Fibroblast of mammary gland (primary cell): ENCODE measurements around the gene F8.
"Not testable (repeated sequence)": the region's sequence is repeated elsewhere in the genome, so short reads cannot be mapped to it uniquely, and the experiment has no call there.

ENCODE experiments used
- DNase-seq: peaks from one replicate; pipeline ENCODE4 v3.0.0-alpha.2; 2010; ENCODE audit warnings: low read depth
- H3K4me3 ChIP-seq: 2 replicates; pipeline ENCODE4 v1.5.1; 2011; ENCODE audit warnings: low read depth, mild to moderate bottlenecking, low read length, moderate library complexity; ENCODE audit not compliant: control insufficient read depth
- CTCF ChIP-seq: conservative IDR thresholded peaks from 2 replicates; pipeline ENCODE4 v1.5.1; 2011; ENCODE audit warnings: low read depth, low read length, inconsistent platforms; ENCODE audit not compliant: control insufficient read depth, insufficient read depth

Gene F8

DNA sequence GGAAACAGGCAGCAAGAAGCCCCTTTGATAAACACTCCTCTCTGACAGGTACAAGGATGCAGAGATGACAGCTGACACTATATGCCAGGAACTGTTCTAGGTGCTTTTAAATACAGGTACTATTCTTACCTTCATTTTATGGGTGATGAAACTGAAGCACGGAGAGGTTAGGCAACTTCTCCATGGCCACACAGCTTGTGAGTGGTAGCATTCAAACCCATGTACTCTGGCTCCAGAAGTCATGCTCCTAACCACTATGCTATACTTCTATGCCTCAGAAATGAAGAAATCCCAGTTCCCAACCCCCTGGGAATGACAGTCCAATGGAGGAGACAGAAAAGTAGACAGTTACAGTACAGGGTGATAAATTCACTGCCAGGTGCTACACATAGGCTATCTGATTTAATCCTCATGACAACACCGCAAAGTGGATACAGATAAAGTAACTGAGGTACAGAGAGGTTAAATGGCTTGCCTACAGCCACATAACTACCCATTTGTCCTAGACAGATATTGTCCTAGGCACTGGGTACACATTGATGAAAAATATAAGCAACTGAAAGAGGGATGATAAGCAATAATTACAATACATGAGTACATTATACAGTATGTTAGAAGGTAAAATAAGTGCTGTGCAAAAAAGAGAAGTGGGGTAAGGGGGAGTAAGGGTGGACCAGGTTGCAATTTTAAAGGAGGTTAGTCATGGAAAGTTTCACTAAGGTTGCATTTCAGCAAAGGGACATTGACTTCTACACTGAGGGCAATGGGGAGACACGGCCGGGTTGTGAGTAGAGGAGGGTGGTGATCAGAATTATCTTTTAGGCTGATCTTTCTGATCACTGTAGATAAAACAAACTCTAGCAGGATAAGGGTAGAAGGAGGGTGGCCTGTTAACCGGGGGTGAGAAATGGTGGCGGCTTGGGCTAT is 1.6 kb upstream of the F8 start:
- no peak for DNase-seq
- TF ChIP-seq CTCF, result no peak
- H3K4me3 ChIP-seq, result no peak overlapping the region

GRCh38 chrX:155020591-155020990 is 1.9 kb downstream of the F8 start:
- DNase-seq, result no peak
- H3K4me3 ChIP-seq, result no peak overlapping the region
- no peak for TF ChIP-seq CTCF

DNA sequence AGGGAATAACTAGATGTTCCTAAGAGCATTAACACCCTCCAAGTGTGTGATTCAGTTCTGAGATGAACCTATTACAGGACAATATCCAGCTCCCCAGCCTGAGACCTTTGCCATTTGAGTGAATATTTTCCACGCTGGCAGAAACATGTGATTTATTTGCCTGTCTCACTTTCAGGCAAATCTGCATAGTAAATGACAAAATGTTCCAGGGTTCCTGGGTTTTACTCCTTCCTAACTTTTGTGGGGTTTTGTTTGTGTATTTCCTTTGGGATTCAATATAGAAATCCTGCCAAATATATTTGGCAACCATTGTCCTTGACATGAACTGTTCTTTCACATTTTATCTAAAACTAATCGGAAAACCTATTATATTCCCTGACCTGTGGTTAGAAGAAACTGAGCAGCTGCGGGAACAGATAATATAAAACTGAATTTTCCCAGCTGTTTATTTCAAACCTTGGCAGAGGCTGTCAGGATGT is 12.5 kb downstream of the F8 start:
- no peak for TF ChIP-seq CTCF
- DNase-seq, result peak; percentile 25
- H3K4me3 ChIP-seq, result no peak overlapping the region

GRCh38 chrX:155008578-155008977 is 13.9 kb downstream of the F8 start:
- not testable (repeated sequence) for DNase-seq, H3K4me3 ChIP-seq

DNA sequence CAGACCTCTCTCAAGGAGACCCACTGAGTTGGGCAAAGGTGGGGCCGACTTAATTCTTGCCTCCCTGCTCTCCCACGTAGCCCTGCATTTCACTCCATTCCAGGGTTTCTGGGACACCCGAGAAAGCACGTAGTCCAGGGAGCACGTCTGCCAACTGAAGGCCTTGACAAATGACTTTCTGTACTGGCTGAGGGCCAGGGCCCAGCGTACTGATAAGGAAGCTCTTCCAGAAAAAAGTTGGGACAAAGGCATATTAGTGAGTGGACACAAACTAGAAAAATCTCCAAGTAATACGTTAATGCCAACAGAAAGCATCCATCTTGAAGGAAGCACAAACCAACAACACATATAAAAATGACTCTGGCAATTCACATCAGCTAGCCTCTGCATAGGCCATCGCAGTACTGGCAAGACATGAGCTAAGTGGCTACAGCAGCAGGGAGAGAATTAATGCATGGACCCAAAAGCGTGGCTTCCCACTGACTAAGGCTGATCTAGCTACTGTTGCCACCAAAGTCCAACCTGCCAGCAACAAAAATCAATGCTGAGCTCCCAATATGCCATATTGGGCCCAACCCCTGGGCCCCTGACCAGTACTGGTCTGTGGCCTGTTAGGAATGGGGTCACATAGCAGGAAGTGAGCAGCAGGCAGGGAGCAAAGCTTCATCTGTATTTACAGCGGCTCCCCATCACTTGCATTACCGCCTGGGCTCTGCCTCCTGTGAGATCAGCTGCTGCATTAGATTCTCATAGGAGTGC is 15.4 kb downstream of the F8 start:
- DNase-seq, H3K4me3 ChIP-seq: not testable (repeated sequence)

- not testable (repeated sequence) for DNase-seq, H3K4me3 ChIP-seq
Observed at GRCh38 chrX:155006379-155006778, 16.1 kb downstream of the F8 start.

- DNase-seq, result no peak
- no peak for TF ChIP-seq CTCF
- H3K4me3 ChIP-seq, result no peak overlapping the region
Observed at GRCh38 chrX:155005190-155005589, 17.3 kb downstream of the F8 start.

- no peak overlapping the region for H3K4me3 ChIP-seq
- TF ChIP-seq CTCF, result no peak
- no peak for DNase-seq
Observed at GRCh38 chrX:155001873-155002272, 20.6 kb downstream of the F8 start.
